ENCODE results near the gene TSPAN18. TPM values are rescaled to one million over a fixed set of nuclear protein-coding genes. Genes with fewer than 3 reads are reported as not detected.

TSPAN18 gene
- polyA plus RNA-seq, 1 experiment, result 0.98 TPM

- peaks cover 45% of the 10 kb centered on the region for H3K27me3 ChIP-seq (ENCODE audit: control insufficient read depth, insufficient read depth, low read length)
- TF ChIP-seq, protein P1, sequence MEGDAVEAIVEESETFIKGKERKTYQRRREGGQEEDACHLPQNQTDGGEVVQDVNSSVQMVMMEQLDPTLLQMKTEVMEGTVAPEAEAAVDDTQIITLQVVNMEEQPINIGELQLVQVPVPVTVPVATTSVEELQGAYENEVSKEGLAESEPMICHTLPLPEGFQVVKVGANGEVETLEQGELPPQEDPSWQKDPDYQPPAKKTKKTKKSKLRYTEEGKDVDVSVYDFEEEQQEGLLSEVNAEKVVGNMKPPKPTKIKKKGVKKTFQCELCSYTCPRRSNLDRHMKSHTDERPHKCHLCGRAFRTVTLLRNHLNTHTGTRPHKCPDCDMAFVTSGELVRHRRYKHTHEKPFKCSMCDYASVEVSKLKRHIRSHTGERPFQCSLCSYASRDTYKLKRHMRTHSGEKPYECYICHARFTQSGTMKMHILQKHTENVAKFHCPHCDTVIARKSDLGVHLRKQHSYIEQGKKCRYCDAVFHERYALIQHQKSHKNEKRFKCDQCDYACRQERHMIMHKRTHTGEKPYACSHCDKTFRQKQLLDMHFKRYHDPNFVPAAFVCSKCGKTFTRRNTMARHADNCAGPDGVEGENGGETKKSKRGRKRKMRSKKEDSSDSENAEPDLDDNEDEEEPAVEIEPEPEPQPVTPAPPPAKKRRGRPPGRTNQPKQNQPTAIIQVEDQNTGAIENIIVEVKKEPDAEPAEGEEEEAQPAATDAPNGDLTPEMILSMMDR (IDR thresholded peaks at IDR 0.05; ENCODE audit: low read depth, low read length), result no peak
- no peak overlapping the region for H3K27ac ChIP-seq (ENCODE audit: low read depth, low read length)
- DNase-seq (ENCODE audit: low read depth, low spot score), result no peak
- H3K9me3 ChIP-seq (ENCODE audit: control insufficient read depth, insufficient read depth, low read length), result no peaks in the 10 kb centered on the region; the same call in 1 of the 2 replicates
- no peak overlapping the region for H3K4me3 ChIP-seq (ENCODE audit: low read depth, low read length)
- ChIA-PET CTCF (interaction anchor here (1.0 to 2.5 kb wide), 3 partner anchors 21 to 815 kb away, joined by 3 to 21 read pairs (median 3); no protein-coding TSS in a partner anchor), POLR2A (no interaction called here)
Observed at GRCh38 chr11:44957040-44957515, 230.3 kb downstream of the TSPAN18 start.

- H3K4me3 ChIP-seq (ENCODE audit: low read depth, low read length), result no peak overlapping the region
- ChIA-PET POLR2A (interaction anchor here (0.6 kb wide), 1 partner anchor 329 kb away, joined by 4 read pairs; no protein-coding TSS in a partner anchor), CTCF (interaction anchor here (0.8 to 1.8 kb wide), 4 partner anchors 147 to 814 kb away, joined by 3 to 6 read pairs (median 3); no protein-coding TSS in a partner anchor)
- DNase-seq (ENCODE audit: low read depth, low spot score), result no peak
- H3K27ac ChIP-seq (ENCODE audit: low read depth, low read length), result no peak overlapping the region
- H3K9me3 ChIP-seq (ENCODE audit: control insufficient read depth, insufficient read depth, low read length), result no peaks in the 10 kb centered on the region; the same call in 1 of the 2 replicates
- TF ChIP-seq, protein P1 (IDR thresholded peaks at IDR 0.05; ENCODE audit: low read depth, low read length), result no peak
- peaks cover 41% of the 10 kb centered on the region for H3K27me3 ChIP-seq (ENCODE audit: control insufficient read depth, insufficient read depth, low read length)
Observed at GRCh38 chr11:44957776-44958564, 231.2 kb downstream of the TSPAN18 start.

DNA sequence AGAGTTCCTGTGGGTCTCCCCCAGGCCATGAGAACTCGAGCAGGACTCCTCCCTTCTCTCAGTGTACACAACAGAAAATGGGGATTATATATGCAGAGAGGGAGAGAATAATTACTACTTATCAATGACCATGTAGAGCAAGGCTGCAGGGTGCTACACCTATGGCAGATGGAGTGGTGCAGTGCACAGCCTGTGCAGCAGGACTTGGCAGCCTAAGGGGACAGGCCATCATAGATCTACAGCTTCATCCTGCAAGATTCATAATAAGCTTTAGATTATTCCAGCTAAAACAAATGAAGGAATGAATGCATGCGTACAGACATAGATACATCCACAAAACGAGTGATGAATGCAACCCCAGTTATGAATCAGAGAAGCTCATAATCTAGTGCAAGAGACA is 232.3 kb downstream of the TSPAN18 start:
- Histone ChIP-seq H3K4me3 (ENCODE audit: low read depth, low read length) (no peak overlapping the region), H3K9me3 (ENCODE audit: control insufficient read depth, insufficient read depth, low read length) (no peaks in the 10 kb centered on the region; the same call in 1 of the 2 replicates), H3K27me3 (ENCODE audit: control insufficient read depth, insufficient read depth, low read length) (peaks cover 44% of the 10 kb centered on the region), H3K27ac (ENCODE audit: low read depth, low read length) (no peak overlapping the region)
- CTCF ChIA-PET, result interaction anchor here (0.8 to 1.8 kb wide), 3 partner anchors 23 to 146 kb away, joined by 3 to 6 read pairs (median 4); no protein-coding TSS in a partner anchor
- DNase-seq (ENCODE audit: low read depth, low spot score), result no peak
- TF ChIP-seq, protein P1 (IDR thresholded peaks at IDR 0.05; ENCODE audit: low read depth, low read length), result no peak
- POLR2A ChIA-PET, result no interaction called here

DNA sequence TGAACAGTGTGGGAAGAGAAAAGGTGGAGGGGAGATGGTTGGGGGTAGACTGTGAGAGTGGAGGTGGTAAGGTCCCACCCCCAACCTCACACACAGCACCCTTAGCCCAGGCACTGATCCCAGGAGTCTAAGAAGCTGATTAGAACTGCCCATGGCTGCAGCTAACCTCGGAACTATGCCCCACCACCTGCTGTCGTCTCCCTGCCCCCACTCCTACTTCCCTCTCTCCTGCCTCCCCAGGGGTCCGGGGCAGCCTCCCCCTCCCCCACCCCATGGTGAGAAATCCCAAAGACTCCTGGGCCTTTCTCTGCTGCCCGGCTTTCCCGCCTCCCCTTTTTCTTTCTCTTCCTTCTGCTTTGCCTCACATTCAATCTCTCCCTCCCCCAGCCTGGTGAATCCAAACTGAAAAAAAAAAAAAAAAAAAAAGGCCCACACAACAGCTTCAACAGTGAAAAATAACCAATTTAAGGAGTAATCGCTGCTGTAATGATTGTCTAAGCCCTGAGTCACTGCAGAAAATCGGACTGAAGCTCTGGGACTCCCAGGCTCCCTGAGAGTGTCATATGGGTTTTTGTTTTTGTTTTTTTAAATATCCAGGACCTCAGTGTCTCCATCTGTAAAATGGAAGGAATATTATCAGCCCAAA is 233.6 kb downstream of the TSPAN18 start:
- CTCF ChIA-PET, result interaction anchor here (0.7 kb wide), 1 partner anchor 10 kb away, joined by 6 read pairs; no protein-coding TSS in a partner anchor
- H3K27ac ChIP-seq (ENCODE audit: low read depth, low read length), result no peak overlapping the region
- H3K27me3 ChIP-seq (ENCODE audit: control insufficient read depth, insufficient read depth, low read length), result peaks cover 51% of the 10 kb centered on the region
- H3K9me3 ChIP-seq (ENCODE audit: control insufficient read depth, insufficient read depth, low read length), result no peaks in the 10 kb centered on the region; the same call in 1 of the 2 replicates
- TF ChIP-seq, protein P1 (IDR thresholded peaks at IDR 0.05; ENCODE audit: low read depth, low read length), result no peak
- POLR2A ChIA-PET, result interaction anchor here (0.6 kb wide), 1 partner anchor 286 kb away, joined by 6 read pairs; no protein-coding TSS in a partner anchor
- no peak for DNase-seq (ENCODE audit: low read depth, low spot score)
- no peak overlapping the region for H3K4me3 ChIP-seq (ENCODE audit: low read depth, low read length)
